ENCODE results near the gene UGGT1.
"Not testable (repeated sequence)": the region's sequence is repeated elsewhere in the genome, so short reads cannot be mapped to it uniquely, and the experiment has no call there.

The UGGT1 gene

DNA sequence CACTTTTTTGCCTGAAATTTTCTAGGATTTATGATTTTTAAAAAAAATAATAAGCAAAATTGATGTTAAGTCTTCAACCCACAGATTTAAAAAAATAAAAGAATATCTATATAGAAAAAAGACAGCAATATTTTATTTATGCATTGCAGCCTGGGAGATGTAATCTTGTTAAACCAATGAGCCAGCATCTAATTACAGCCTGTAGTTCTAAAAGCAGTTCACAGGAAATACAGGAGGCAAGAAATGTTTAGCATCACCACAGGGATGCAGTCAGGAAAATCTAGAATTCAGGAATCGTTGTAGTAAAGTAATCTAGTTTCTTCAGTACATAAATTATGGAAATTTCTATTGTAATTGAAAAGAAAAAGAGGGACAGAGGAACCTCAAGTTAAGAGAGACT lies 17.2 kb downstream of the UGGT1 start:
- no peak for DNase-seq

DNA sequence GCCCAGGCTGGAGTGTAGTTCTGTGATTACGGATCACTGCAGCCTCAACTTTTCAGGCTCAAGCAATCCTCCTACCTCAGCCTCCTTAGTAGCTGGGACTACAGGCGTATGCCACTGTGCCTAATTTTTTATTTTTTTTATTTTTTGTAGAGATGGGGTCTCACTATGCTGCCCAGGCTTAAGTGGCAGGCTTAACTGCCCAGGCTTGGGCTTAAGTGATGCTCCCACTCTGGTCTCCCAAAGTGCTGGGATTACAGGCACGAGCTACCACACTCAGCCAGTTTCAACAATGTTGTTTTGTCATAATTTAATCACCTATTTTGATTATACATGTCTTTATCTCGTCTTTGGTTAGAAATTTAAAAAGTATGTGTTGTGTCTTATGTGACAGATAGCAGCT lies 18.2 kb downstream of the UGGT1 start:
- no peak for DNase-seq

DNA sequence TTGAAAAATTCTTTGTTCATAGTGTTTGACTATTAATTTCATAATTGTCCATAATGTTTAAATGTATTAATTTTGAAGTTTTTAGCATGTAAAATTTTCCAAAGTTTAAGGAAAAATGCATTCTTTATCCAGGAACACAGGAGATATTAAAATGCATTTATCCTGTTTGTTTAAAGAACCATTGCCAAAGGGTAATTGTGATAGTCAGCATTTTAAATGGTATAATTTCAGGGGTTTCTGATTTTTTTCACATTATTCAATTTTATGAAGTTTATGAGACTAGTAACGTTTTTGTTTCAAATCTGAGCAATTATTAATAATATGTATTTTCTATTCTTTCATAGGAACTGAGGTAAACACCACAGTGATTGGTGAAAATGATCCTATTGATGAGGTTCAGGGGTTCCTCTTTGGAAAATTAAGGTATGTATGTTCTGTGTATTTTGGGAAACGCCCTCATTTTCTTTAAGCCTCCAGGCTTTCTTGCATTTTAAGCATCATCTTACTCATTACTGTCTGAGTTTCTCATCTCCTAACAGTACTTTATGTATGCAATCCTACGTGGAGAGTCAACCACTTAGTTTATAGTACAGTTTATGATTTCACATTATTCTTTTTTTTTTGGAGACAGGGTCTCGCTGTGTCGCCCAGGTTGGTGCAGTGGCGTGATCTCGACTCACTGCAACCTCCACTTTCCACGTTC lies 25.1 kb downstream of the UGGT1 start:
- DNase-seq, result no peak

DNA sequence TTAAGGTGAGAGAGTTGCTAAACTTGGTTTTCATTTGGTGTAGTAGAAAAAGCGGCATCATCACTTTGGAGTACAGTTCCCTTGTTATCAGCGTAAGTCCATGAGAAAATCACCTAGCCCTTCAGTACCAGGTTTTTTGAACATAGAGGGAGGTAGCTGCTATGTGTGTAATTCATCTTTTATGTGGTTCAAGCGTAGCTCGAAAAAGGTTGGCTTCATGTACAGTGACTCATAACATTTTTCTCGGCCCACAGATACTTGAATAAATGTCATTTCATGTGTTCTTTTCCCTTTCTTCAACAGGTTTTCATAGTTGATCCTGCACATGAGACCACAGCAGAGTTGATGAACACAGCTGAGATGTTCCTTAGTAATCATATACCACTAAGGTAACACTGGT lies 43.6 kb downstream of the UGGT1 start:
- no peak for DNase-seq

DNA sequence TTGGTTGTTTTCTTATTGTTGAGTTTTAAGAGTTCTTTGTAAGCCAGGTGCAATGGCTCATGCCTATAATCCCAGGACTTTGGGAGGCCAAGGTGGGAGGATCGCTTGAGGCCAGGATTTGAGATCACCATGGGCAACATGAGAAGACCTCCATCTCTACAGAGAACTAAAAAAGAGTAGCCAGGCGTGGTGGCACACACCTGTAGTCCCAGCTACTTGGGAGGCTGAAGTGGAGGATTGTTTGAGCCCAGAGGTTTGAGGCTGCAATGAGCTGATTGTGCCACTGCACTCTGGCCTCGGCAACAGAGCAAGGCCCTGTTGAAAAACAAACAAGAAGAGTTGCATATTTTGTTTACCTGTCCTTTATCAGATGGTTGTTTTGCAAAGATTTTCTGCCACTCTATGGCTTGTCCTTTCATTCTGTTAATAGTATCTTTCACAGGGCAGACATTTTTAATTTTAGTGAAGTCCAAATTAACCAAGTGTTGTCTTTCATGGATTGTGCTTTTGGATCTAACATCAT lies 46.2 kb downstream of the UGGT1 start:
- no peak for DNase-seq

DNA sequence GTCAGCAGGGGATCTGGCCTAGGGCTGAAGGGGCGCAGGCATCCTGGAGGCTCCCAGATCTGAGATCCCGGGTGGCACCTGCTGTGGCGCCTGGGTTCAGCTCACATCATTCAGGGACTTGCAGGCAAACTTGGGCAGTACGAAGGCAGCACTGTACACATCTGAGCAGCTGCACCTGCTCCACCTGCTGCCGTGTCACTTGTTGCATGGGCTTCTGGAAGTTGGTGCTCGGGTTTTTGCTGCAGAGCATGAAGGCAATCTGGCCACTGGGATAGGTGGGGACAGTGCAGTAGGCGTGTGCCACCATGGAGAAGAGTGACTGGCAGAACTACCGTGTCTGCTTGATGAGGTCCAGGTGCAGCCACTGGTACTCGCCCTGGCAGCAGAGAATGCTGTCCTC lies 48.6 kb downstream of the UGGT1 start:
- DNase-seq, result no peak

DNA sequence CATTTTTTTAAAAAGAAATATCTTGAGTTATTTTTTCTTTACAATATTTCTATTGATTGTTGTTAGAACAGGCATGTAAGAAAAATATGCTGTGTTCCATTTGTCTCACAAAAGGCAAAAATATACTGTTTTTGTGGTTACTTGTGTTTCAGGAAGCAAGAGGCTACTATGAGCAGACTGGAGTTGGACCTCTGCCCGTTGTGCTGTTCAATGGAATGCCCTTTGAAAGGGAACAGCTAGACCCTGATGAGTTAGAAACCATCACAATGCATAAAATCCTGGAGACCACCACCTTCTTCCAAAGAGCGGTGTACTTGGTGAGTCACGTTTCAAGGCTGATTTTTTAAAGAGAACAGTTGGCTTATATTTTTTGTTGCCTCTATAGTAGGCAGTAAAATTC lies 54.7 kb downstream of the UGGT1 start:
- no peak for DNase-seq

DNA sequence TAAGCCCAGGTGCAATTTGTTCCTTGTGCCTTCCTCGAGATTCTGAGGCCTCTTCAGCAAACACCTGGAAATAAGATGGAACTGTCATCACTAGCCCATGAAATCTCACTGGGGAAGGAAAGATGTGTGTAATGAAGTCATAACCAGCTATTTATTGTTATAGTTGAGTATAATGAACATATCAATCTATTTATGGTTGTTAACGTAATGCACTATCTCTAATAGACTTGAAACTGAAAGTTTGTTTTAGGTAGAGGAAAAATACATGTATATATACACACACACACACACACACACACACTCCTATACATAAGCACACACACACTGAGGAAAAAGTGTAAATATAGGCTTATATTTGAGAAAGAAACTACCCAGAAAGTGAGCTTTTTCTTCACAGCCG lies 62.8 kb downstream of the UGGT1 start:
- no peak for DNase-seq

DNA sequence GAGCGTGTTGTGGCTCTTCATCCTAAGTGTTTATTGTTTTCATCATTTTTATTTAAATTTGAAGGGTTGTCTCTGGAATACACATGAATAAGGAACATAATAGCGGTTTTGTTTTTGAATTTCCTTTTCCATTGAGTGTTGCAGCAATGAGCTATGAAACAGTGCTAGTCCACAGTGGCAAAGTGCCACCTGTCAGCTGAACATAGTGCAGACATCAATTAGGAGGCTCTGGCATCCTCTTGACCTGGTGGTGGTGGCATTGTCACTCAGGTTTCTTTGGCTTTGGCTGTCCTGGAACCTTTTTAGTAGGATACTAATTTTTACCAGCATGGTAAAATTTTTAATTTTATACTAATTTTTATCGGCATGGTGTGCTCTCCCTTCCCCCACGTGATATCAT lies 63.2 kb downstream of the UGGT1 start:
- no peak for DNase-seq

DNA sequence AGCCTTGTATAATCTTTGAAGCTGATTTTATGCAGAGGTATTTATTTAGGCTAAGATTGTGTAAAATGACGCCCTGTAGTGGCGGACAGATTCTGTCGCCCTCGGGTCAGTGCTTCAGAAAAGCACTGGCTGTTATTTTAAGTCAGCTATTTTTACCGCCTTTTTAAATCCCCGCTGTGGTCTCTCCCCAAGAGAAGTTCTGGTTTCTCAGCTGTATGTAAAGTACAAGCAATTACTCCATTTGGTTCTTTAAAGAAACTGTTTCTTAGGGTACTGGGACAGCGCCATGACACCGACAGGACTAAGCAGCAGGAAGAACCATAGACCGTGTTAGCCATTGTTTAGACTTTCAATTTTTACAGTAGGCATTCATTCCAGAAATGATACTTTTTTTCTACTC lies 65.0 kb downstream of the UGGT1 start:
- DNase-seq, result no peak

DNA sequence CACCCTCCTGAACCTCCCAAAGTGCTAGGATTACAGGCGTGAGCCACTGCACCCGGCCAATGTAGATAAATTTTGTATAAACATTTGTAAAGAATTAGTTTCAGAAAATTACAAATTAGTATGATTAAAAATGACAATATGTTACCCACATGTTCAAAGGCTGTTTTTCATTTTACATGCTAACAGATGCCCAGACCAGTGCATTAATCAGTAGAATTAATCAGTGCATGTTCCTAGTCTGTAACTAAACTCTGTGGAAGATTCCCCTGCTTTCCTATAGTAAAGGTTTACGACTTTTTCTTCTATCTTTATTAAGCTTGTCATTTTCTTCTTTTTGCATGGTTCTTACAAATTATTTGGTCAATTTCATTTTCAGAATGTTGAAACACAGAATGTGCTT lies 65.8 kb downstream of the UGGT1 start:
- DNase-seq, result no peak

DNA sequence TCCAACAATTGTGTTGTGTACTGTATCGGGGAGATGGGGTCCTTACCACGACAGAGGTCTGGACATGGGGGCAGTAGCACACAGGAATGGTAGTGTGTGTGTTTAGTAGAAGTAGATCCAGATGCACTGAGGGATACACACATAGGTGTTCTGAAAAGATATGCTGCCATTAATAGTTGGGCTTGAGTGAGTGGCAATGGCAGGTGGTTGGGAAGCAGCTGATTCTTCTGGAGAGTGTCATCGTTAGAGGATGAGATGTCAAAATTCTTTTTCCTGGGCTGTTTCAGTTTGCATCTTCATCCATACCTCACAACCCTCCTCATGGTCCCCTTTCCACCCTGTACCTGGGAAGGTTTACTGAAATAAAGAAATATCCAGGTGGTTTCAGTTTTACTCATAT lies 66.6 kb downstream of the UGGT1 start:
- no peak for DNase-seq

DNA sequence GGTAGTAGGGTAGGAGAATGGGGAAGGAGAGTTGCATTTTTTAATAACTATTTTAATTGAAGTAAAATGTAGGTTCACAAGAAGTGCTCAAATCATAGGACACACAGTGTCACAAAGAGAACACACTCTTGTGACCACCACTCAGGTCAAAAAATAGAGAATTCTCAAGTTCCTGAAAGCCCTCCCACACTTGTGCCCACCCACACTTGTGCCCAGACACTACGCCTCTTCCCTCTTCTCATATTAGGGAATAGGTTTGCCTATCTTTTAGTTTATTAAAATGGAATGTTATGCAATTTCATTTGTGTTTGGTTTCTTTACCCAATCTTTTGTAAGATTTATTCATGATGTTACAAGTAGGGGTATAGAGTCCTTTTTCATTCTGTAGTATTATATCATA lies 67.2 kb downstream of the UGGT1 start:
- peak; percentile 51 to 79 for DNase-seq

DNA sequence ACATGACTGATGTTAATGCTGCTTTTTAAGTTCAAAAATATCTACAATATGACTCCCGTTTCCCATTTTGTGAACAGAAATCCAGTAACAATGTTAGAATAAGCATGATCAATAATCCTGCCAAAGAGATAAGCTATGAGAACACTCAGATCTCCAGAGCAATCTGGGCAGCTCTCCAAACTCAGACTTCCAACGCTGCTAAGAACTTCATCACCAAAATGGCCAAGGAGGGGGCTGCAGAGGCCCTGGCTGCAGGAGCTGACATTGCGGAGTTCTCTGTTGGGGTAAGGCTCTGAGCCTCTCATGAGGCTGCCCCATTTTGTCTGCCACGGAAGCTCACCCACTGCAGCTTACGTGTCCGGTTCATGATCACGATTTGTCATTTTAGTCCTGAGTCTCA lies 68.4 kb downstream of the UGGT1 start:
- DNase-seq, result no peak

DNA sequence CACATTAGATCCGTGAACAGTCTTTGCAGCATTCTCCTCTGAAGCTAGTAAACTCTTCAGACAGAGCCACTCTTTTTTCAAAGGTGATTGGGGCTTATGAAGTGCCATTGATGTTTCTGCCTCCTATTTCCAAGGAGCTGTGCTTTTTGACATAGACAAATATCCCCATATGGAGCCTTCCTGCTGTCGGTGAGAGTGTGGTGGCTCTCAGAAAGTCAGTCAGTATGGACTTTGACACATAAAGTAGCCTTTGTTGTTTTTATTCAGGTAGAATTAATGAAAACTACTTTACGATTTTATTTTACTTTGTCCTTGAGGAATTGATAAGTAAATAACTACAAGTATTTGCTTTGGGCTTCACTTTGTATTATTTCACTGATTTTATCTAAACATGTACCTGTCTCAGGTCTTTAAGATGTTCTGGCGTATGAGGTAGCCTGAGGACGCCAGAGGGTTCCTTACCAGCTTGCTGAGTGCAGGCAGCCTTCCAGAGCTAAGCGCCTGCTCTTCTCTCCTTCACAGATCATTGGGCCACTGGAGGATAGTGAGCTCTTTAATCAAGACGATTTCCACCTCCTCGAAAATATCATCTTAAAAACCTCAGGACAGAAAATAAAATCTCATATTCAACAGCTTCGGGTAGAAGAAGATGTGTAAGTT lies 69.7 kb downstream of the UGGT1 start:
- DNase-seq, result no peak

DNA sequence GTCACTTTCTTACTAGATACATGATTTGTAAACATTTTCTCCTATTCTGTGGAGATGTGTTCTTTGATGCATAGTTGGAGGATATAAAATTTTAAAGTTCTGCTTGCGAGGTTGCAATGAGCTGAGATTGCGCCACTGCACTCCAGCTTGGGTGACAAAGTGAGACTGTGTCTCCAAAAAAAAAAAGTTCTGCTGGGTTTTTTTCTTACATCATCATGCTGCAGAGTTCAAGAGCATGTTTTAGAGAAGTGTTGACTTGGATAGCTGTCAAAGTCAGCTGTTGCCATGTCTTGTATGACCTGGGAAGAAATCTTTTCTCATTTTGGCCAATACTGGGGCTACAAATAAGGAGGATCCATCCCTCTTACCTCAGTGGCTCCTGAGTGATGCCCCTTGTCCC lies 71.3 kb downstream of the UGGT1 start:
- peak; percentile 83 to 93 for DNase-seq

DNA sequence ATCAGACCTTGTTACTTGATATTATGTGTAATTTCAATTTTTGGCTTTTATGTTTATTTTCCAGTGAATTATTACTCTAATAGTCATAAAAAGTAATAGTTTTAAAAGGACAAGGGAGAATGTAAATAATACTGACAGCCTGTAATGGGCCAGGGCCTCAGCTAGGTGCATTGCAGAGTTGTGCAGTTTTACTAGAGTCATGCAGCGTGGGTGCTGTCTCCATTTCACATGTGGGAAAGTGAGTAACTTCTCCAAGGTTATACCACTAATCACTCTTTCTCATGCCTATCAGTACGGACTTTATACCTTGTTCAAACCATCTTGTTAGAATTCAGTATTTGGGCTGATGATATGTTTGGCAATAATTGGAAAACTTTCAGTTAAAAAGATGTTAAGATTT lies 73.3 kb downstream of the UGGT1 start:
- DNase-seq, result no peak

DNA sequence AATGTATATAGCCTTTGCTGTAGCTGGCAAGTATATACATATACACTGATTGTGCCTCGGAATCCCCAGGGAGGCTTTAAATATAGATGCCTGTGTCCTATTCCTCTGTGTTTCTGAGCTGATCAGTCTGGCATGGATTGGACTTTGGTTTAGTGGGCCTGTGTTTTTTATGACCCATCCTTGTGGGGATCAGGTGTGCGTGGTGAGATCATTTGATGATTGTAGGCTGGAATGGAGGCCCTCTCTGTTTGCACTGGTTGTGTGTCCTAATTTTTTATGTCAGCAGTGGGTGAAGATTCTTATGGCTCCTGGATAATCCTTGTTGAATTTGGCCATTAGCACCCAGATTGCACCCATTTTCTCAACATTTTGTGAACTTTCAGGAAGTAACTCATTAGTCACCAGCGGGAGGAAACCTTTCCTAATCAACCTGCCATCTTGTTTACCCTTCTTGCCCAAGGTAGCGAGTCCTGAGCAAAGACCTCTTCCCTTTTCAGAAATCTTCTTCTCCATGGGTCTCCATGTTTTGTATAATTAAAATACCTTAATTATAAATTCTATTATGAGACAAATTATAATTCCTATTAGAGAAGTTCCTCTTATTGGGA lies 75.8 kb downstream of the UGGT1 start:
- DNase-seq, result peak; percentile 79 to 82

DNA sequence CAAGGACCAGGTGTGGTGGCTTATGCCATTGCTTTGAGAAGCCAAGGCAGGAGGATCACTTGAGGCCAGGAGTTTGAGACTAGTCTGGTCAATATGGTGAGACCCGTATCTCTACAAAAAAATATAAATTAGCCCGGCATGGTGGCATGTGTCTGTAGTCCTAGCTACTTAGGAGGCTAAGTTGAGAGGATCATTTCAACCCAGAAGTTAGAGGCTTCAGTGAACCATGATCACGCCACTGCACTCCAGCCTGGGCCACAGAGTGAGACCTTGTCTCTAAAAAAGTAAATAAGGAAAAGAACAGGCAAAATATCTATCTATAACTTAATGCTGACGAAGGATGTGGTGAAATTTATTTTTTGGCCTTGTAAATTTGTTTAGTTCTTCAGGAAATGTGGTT lies 78.1 kb downstream of the UGGT1 start:
- DNase-seq, result no peak

DNA sequence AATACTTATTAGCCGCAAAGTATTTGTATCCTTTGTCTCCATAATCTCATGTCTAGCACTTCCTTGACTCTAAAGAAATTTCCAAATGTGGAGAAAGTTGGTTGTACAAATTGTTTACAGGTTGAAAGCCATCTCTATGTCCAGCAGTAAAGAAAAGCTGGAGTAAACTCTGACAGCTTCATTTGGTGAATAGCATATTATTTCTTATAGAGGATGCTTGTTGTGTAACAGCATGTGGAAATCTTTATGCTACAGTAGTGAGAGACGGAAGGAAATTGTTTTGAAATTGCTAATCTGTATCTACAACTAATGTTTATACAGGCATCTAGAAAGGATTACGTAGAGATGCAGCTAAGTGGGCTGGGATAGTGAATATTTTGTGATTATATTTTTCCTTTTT lies 78.5 kb downstream of the UGGT1 start:
- peak; percentile 84 to 85 for DNase-seq

DNA sequence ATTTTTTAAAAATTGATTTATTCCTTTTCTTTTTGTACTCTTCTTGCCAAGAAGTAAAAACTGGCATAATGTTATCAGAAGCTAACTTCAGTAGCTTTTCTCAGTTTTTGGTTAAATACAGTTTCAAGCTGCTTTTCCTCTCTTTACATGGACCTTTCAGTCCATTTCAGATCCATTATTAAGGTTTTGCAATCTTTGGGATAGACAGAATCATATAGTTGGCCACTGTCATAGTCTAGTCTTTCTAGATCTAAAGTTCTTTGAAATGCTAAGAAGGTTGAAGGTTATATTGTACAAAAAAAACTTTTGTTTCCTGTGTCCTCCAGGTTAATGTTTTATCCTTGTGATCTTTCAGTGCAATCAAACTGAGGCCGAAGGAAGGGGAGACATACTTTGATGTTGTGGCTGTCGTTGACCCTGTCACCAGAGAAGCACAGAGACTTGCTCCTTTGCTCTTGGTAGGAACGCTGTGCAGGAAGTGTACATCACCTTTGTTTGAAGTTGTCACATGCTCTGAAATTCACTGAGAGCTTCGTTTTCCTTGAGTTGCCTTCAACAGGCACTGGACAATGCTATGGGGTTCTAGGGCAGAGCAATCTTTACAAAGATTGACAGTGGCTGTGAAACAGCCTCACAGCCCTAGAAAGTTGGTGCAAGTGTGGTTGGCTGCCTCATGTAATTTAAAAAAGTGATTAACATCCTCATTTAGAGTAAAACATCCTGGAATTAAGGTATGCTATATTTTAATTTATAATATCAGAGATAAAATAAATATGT lies 79.1 kb downstream of the UGGT1 start:
- DNase-seq, result no peak

DNA sequence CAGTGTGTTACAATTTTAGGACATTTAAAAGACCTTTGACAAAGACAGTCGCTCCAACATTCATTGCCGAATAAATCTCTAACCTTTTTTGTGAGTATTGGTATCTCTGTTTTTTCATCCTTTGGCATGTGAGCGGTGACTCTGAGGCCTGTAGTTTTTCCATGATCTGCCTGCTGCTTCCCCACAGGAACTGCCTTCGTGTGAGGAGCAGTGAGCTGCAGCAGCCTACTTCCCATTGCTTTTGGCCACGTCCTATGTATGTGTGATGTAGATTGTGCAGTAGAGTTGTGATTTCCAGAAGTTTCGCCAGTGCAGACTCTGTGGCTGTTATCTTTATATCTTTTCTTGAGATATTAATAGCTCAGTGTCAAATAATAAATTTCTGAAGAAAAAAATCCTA lies 79.8 kb downstream of the UGGT1 start:
- no peak for DNase-seq

DNA sequence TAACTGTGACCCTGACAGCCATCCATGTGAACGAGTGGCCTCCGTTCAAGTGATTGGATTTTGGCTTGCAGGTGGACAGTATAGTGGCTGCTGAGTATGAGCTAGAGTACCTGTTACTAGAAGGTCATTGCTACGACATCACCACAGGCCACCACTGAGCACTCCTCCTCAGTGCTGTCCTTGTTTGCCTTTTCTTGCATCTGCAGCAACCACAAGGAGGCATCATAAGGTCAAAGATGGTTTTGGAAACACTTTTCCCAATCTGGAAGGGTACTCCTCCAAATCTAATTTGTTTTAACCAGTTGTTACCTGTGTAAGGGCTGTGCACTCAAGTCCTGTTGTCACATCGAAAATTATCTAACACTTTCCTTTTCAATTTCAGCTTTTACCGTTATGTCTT lies 81.2 kb downstream of the UGGT1 start:
- no peak for DNase-seq

DNA sequence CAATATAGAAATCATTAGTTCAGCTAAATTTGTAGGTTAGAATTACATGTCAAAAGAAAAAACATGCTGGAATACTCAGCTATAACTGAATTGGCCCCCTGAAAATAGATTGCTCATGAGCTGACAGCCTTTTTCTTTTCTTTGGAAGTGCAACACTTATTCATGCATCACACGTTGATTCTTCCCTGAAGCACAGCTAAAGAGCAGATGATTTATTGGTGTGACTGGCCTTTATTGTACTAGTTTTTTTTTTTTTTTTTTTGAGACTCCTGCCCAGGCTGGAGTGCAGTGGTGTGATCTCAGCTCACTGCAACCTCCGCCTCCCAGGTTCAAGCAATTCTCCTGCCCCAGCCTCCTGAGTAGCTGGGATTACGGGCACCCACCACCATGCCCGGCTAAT lies 83.1 kb downstream of the UGGT1 start:
- DNase-seq, result not testable (repeated sequence)
